A549 treated with Hydrocortisone at 1 μM for 4 hours (cell line): ENCODE measurements around the gene LLCFC1. TPM values are rescaled to one million over a fixed set of nuclear protein-coding genes. Genes with fewer than 3 reads are reported as not detected.

Experiments used
- total RNA-seq: library from RNA; stranded (reverse); fragments of 200-300 nt; extraction: Qiagen RNA extraction; gene quantifications from 5 replicates; pipeline ENCODE4 v1.2.3, GENCODE V29; 2022

LLCFC1 gene
- not detected in 5 replicates for total RNA-seq

DNA sequence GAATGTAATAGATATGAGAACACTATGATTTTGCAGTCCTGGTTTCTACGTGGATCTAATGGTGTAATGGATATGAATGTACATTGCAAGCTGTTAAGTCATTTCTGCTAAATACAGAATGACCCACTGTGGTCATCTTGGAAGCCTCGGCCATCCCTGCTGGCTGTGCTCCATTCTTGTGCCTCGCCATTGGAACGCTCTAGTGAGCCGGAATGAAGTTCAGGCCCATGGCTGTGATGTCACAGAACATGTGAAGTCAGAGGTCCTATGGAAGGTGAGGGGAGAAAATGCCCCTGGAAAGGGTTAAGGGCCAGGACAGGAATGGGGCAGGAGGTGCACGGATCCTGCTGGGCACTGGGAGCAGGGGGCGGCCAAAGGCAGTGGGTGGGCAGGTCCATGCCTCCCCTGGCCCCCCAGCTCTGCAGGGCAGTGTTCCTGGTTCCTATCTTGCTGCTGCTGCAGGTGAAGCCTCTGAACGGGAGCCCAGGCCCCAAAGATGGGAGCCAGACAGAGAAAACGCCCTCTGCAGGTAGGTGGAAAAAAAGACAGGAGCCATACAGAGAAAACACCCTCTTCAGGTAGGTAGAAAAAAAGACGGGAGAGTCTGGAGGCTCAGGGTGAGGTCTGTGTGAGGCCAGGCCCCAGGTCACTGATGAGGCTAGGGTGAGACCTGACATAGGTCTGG, at the start of gene LLCFC1:
Gene LLCFC1, plus strand, starts transcription at position 259 of the 685 bp plus-strand sequence. Its CDS starts 138 bp downstream, at position 397.

DNA sequence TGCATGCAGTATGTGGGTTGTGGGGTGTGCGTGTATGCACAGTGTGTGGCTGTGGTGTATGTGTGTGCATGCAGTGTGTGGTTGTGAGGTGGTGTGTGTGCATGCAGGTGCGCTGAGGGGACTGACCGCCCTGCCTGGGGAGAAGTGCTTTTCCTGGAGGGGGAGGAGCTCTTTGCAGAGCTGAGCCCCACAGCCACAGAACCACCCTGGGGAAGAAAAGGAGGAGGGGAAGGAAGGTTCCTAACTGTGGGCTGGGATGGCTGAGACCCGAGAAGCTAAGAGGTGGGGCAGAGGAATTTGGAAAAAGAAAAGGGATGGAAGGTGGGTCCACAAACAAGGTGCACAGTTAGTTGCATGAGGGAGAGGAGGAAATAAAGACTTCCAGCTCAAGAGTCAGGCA, 5.7 kb upstream of the LLCFC1 start, which contains the start of gene TRPV5:
Gene TRPV5, minus strand, starts transcription at position 123 of the 400 bp plus-strand sequence. CDS start 287 bp downstream, outside the sequence.

DNA sequence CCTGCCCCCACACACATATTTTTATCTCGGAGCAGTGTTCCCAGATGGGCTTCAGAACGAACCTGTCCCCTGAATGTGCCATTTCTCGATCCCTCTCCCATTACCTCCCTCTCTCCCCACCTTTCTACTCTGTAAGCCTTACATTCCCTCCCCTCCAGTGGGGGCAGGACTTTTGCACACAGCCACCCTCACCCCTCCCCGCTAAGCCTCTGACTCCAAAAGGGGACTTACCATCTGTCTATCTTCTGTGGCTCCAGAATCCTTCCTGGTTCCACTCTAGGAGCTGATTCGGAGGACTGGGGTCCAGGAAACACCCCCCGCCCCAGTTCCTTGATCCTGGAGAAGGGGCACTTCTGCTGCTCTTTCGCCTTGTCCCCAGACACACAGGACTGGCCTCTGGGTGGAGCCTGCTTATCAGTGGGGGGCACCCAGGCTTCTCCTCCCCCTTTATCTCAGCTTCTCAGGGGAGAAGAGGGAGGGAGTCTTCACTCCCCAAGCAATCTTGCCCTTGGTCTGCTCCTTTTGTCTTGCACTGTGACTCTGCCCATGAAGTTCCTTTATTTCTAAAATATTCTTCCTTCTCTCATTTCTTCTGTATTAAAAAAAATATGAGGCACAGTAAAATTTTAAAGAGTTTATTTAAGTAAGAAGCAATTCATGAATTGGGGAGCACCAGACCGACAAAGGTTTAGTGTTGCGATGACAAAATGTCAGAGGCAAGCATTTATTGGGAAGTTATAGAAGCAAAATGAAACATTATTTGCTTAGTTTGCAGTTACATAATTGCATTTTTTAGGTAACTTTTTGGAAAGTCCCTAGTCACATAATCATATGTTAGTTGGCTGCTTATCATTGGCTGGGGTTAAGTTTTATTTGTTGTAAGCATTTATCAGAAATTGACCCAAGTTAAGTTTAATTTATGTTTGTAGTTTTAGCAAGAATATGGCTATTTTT, 23.0 kb downstream of the LLCFC1 start, which contains the start of gene KEL:
Gene KEL, minus strand, starts transcription at position 391 of the 954 bp plus-strand sequence. Its CDS starts 157 bp downstream, at position 234.

Other genes starting within 250 kb of the LLCFC1 start
- gene PRSS1, start 190.0 kb upstream of the LLCFC1 start, total RNA-seq: not detected in 5 replicates
- gene PRSS2, start 168.5 kb upstream of the LLCFC1 start, total RNA-seq: not detected in 5 replicates
- 0.36 to 0.96 TPM (median 0.59 TPM) in 5 replicates for gene EPHB6, start 84.4 kb upstream of the LLCFC1 start, total RNA-seq
- not detected in 5 replicates for gene TRPV6, start 53.7 kb upstream of the LLCFC1 start, total RNA-seq
- not detected in 5 replicates for gene TRPV5, start 5.7 kb upstream of the LLCFC1 start, total RNA-seq
- 0.33 TPM in 1 of 5 replicates, not detected in the others for gene KEL, start 22.9 kb downstream of the LLCFC1 start, total RNA-seq
- gene OR9A2, start 87.6 kb downstream of the LLCFC1 start, total RNA-seq: not detected in 5 replicates
- gene OR6V1, start 112.9 kb downstream of the LLCFC1 start, total RNA-seq: not detected in 5 replicates
- 0.35 to 0.64 TPM in 2 of 5 replicates, not detected in the others for gene PIP, start 192.6 kb downstream of the LLCFC1 start, total RNA-seq
- gene TAS2R39, start 243.9 kb downstream of the LLCFC1 start, total RNA-seq: not detected in 5 replicates